22Rv1 (cell line): ENCODE data around the gene ALG12.

ENCODE experiments used
- ZFX ChIP-seq: fragments of 450-650 bp; IDR thresholded peaks from 2 replicates; pipeline ENCODE4 v1.6.1; 2017; ENCODE audit warnings: antibody characterized with exemption, borderline replicate concordance
- TF ChIP-seq, protein P1 (sequence below): fragments of 450-650 bp; IDR thresholded peaks from 2 replicates; pipeline ENCODE4 v1.5.1; 2017; ENCODE audit warnings: mild to moderate bottlenecking

DNA sequence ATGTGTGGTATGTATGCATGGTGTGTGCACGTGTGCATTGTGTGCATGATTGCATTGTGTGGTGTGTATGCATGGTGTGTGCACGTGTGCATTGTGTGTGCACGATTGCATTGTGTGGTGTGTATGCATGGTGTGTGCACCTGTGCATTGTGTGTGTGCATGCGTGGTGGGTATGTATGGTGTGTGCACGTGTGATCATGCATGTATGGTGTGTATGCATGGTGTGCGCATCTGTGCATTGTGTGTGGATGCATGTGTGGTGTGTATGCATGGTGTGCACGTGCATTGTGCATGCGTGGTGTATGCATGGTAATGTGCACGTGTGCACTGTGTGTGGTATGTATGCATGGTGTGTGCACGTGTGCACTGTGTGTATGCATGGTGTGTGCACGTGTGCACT, 16.8 kb downstream of the ALG12 start:
- TF ChIP-seq, protein P1, sequence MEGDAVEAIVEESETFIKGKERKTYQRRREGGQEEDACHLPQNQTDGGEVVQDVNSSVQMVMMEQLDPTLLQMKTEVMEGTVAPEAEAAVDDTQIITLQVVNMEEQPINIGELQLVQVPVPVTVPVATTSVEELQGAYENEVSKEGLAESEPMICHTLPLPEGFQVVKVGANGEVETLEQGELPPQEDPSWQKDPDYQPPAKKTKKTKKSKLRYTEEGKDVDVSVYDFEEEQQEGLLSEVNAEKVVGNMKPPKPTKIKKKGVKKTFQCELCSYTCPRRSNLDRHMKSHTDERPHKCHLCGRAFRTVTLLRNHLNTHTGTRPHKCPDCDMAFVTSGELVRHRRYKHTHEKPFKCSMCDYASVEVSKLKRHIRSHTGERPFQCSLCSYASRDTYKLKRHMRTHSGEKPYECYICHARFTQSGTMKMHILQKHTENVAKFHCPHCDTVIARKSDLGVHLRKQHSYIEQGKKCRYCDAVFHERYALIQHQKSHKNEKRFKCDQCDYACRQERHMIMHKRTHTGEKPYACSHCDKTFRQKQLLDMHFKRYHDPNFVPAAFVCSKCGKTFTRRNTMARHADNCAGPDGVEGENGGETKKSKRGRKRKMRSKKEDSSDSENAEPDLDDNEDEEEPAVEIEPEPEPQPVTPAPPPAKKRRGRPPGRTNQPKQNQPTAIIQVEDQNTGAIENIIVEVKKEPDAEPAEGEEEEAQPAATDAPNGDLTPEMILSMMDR, result no peak
- TF ChIP-seq ZFX, result no peak
